ENCODE measurements around the gene TMEM267.
A peak's percentile ranks its signal among the peaks of the same experiment; 100 is the strongest.
"Not testable (repeated sequence)": the region's sequence is repeated elsewhere in the genome, so short reads cannot be mapped to it uniquely, and the experiment has no call there.

TMEM267 gene, protein sequence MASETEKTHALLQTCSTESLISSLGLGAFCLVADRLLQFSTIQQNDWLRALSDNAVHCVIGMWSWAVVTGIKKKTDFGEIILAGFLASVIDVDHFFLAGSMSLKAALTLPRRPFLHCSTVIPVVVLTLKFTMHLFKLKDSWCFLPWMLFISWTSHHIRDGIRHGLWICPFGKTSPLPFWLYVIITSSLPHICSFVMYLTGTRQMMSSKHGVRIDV

DNA sequence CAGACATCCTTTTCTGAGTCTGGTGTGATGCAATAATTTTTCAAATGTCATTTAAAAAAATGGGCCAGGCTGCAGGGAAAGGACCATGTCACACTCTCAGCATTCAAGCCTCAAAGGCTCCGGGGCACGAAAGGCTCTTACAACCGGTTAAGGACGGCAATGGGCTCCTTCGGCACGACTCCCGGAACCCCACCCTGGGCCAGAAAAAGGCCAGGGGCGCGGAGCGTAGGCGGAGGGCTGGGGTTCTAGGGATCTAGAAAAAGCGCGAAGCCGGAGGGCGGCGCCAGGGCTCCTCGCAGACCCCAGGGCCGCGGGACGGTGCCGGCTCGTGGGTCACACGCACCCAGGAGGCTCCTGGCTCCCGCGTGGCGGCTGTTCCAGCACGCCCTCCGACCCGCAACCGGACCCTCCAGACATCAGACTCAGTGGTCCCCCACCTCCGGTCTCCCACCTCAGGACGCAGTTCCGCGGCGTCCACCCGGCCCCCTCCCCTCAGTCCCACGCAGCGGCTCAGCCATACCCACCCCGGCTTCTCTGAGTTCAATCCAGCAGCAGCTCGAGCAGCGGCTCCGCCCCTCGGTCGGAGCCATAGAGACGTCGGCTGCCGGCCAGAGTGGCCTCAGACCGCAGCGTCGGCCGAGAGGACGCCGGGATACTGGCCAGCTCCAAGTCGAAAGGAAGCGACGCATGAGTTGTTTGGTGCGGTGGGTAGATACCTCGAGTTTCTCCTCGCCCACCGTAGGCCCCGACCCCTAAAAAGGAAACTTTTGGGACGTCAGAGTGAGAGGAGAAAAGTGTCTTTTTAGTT is at the start of gene TMEM267:
Gene TMEM267 (minus strand): TSS at position 568 of the 808 bp plus-strand sequence. CDS start 29,896 bp downstream, outside the sequence.
- peak; percentile 91 to 97 for DNase-seq

DNA sequence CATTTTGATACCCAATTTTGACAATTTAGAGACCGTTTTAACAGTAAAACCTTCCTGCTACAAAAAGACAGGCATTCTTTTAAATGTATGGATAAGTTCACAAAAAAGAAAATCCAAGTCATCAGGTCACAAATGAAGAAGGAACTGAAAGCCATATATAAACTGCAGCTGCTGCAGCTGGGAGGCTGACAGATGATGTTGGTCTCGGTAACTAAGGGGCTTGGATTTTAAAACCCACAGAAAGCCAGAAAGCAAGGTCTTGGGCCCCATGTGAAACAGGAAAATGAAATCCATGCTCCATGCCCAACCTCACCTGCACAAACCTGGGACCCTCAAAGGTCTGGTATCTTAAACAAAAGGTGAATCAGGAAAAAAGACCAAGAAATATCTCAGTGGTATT is 47.0 kb upstream of the TMEM267 start:
- no peak for DNase-seq

DNA sequence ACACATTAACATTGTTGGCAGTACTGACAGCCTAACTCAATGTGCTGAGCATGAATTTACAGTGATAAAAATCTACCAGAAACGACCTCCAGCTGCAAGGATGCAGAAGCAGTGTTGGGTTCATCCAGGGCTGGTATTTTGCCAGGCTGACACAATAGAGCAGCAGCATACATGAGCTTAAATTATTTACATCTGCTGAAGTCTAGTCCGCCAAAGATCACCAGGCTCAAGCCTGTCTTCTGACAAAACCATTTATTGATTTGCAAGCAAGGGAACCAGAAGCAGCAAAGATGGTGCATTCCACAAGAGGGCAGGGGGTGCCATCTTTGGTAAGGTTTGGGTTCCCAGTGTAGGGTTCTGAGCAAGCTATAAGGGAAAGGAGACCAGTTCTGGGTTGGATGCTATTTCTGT is 40.0 kb upstream of the TMEM267 start:
- no peak for DNase-seq

DNA sequence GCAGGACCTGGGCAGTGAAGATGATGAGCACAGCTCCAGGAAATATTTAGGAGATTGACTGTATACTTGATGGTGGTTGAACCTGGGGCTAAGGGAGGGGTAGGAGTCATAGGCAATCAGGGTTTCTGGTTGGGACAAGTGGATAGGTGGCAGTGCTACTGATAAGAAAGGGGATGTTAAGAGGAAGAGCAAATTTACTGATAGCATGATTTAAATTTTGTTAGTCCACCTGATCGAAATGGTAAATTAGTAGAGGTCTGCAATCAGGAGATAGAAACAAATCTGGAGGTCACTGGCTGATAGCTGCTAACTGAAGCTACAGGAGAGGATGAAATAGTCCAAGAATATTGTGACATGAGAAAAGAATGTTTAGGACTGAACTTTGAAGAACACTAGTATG is 37.0 kb upstream of the TMEM267 start:
- no peak for DNase-seq

DNA sequence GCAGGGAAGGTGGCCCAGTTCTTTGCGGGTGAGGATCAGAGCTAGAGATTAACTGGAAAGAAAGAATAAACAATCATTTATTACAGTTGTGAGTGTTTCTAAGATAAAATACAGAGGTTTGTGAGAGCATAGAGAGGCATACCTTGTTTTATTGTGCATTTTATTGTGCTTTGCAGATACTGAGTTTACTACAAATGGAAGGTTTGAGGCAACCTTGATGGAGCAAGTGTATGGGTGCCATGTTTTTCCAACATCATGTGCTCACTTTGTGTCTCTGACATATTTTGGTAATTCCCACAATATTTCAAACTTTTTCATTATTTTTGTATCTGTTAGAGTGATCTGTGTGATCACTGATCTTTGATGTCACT is 32.0 kb upstream of the TMEM267 start:
- no peak for DNase-seq

DNA sequence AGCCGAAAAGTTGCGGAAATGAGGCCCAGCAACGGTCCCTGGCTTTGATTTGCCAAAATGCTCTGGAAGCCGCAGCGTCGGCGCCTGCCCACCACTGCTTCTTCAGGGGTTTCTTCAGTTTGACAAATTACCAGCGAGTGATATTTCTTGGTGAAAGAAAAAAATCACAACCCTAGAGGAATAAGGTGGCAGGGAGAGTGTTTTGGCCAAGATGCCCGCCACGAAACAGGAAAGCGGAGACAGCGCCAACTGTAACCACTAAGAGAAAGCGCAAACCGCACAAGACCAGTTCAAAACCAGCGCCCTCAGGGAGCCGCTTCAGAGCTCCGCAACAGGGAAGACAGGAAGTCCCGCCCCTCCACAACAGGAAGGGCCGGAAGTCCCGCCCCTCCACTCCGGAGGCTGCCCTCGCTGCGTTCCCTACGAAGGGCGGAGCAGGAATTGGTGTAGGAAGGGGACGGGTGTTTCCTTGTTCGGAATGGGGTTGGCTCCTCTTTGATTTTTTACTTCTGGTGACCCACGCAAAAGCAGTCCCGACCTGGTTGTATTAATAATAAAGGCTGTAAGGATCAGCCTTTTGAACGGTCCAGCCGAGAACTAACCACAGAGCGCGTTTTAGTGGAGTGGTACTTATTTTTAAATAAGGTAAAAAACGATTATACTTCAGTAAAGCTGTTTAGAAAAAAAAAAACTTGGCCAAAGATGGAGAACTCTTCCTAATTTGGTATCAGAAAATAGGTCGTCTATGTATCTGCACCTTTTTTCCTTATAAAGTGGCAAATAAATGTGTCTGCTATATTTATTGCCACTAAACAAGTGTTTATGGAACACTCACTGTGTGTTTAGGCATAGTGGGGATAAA is 31.4 kb upstream of the TMEM267 start, which contains the start of gene C5orf34:
Gene C5orf34 (minus strand): TSS at position 333 of the 862 bp plus-strand sequence. CDS start 5,809 bp downstream, outside the sequence.
- DNase-seq = peak; percentile 92

DNA sequence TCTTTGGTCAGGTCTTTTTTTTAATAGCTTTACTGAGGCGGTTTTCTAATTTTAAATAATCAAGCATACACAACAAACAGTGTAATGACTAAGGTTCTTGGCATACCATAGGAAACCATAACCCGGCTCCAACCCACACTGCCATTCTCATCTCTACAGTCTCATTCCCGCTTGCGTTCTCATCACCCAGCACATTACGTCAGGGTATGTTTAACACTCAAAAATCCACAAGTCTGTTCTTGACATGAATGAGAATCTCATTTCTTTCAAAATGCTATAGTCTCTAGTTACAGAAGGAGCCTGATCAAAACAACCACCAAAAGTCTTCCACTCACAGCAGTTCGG is 30.8 kb upstream of the TMEM267 start:
- no peak for DNase-seq

DNA sequence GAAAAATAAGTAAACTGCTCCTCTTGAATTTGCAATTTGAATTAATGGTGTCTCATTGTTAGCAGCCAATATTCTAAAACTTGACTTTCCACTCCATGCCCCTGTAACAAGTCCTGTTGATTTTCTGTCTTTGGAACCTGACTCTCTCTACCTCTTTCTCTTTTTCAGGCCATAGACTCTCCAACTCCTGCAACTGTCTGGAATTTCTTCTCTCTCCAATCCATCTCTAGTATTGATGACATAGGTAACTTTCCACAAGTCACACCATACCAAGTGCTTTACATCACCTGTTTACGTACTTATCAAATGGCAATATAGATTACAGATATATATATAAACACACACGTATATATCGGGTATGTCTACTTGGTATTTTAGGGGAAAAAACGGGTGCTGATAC is 30.4 kb upstream of the TMEM267 start:
- no peak for DNase-seq

DNA sequence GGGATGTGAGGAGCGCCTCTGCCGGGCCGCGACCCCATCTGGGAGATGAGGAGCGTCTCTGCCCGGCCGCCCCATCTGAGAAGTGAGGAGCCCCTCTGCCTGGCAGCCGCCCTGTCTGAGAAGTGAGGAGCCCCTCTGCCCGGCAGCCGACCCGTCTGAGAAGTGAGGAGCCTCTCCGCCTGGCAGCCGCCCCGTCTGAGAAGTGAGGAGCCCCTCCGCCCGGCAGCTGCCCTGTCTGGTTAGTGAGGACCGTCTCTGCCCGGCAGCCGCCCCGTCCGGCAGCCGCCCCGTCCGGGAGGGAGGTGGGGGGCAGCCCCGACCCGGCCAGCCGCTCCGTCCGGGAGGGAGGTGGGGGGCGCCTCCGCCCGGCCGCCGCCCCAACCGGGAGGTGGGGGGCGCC is 27.4 kb upstream of the TMEM267 start:
- DNase-seq = not testable (repeated sequence)

DNA sequence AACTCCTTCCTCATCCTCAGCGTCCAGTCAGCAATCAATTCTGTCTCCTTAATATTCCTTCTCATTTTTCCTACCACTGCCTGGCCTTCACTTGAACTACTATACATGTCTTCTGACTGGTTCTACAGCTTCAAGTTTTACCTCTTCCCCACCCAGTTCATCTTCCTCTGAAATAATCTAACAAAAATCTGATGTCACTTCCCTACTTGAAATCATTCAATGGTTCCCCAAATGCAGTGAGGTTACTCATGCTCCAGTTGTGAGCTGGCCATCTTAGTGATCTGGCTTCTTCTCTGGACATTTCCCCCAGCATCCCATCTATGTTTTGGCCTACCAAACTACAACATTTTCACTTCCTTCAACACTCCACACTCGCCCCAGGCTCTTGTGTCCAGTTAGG is 14.9 kb upstream of the TMEM267 start:
- no peak for DNase-seq

DNA sequence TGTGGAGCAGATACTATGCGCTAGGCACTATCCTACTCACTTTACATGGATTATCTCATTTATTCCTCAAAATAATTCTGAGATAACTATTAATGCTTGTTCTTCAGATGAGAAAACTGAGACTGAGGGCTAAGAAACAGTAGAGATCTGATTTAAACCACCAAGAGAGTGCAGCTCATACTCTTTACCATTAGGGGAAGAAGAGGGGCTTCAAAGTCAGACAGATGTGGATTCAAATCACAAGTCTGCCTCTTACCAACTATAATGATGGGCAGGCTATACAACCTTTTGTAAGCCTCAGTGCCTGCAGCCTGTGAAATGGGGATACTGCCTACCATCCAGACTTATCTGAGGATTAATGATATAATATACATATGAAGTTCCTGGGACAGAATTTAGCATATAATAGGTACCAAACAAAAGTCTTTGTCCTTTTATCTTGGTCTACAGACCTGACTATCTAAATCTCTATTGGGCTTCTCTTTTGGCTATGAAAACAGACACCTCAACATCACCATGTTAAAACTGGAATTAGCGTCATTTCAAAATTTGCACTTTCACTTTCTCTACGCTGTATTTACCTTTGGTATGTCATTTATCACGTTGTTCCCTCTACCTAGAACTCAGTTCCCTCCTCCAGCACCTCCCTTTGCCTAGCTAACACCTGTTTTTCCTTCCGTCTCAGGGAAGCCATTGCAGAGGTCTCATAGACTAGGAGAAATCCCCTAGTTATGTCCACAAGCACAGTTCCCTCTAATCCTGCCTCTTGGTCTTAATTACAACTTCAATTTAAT is 13.8 kb upstream of the TMEM267 start:
- DNase-seq = no peak

DNA sequence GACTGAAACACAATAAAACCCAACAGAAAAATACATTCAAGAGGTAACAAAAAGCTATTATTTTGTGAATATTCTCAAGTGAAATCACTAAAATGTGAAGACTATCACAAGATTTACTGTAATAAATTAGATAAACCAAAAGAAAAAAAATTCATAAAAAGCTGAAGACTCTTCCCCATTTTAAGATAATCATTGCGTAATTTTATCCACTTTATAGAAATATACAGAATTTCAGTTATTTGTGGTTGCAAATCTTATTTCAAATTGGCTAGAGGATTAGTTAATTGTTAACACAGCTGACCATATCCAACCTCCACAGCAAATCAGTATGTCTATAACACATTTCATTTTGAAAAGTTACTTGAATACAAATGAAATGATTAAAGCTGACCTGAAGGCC is 7.7 kb upstream of the TMEM267 start:
- DNase-seq = no peak

DNA sequence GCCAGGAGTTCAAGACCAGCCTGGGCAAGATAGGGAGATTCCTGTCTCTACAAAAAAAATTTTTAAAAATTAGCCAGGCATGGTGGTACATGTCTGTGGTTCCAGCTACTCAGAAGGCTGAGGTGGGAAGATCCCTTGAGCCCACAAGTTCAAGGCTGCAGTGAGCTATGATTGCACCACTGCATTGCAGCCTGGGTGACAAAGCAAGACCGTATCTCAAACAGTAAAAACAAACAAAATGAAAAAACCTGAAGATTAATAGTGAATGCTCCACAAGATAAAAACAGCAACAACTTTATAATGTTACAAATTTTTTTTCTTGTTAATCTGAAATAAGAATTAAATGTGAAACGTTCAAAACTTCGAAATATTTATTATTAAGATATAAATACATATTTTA is 2.7 kb upstream of the TMEM267 start:
- DNase-seq = no peak

DNA sequence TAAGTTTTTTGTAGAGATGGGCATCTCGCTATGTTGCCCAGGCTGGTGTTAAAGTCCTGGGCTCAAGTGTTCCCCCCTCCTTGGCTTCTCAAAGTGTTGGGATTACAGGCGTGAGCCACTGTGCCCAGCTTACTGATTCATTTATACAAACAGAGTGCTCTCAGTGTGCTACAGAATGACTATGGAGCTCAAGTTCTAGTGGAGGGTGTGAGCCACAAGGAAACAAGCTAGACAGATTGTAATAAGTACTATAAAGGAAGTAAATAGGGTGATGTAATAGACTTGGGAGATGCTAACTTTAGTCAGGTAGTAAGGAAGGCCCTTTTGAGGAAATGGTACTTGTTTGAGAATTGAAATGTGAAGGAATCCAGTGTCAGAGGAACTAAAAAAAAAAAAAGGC is 1.7 kb upstream of the TMEM267 start:
- DNase-seq = no peak

DNA sequence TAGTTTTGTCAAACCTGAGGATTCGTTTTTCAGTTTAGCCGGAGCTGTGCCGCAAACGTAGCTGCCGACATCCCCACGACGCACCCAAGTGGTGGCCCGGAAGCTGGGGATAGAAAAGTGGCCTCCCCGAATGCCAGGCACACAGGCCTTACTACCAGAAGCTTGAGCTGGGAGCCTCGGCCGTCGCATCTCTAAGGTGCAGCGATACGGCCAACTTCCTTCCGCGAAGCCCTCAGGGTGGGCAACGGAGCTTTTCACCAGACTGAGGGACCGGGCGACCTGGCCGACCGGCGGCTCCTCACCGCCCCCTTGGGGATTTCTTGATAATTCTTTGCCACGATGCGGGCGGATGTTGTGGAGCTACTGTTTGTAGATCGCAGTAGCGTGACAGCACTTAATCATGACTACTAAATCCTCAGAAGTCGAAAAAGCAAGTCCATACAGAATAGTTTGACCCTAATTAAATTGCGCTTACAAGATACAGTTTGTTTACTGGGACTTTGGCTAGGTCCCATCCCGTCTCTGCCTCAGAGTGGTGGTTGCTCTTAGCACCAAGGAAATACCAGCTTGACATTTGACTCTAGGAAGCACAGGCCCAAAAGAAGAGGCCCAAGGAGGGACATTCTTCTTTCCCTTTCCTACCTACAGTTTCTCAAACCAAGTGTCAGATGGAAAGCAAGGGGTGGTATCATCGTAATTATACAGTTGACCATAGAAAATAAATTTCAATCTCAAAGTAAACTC is 613 bp upstream of the TMEM267 start:
- peak; percentile 77 to 90 for DNase-seq

DNA sequence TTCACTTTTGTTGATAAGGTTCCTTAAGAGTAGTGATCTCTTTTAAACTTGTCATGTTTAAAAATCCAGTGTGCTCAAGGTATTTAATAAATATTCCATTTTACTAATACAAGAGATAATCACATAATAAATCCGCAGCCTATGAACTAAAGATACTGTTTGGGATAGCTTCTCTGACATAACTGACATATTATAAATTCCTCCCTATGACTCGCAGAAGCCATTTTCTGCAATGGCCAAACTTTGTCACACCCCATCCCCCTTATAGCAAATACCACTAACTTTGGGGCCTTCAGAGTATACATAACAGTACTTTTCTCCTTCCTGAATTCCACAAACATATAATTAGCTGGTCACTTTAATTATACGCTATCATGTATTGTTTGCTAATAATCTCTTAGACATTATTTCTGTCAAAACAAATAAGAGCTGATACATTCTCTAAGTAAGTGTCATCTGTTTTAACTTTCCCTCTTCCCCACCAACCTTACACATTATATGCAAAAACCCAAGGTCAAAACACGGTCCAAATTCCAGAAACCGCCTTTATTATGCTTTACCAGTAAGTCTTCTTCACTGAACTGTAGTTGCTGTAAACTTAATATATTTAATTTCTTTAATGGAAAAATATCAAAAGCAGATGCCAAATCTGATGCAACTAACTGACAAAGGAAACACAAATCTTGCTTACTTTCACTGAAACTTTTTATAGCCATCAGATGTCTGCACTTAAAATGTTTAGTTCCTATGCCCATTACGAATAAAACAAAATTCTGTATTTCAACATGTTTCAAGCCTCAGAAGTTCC is 971 bp downstream of the TMEM267 start:
- no peak for DNase-seq

DNA sequence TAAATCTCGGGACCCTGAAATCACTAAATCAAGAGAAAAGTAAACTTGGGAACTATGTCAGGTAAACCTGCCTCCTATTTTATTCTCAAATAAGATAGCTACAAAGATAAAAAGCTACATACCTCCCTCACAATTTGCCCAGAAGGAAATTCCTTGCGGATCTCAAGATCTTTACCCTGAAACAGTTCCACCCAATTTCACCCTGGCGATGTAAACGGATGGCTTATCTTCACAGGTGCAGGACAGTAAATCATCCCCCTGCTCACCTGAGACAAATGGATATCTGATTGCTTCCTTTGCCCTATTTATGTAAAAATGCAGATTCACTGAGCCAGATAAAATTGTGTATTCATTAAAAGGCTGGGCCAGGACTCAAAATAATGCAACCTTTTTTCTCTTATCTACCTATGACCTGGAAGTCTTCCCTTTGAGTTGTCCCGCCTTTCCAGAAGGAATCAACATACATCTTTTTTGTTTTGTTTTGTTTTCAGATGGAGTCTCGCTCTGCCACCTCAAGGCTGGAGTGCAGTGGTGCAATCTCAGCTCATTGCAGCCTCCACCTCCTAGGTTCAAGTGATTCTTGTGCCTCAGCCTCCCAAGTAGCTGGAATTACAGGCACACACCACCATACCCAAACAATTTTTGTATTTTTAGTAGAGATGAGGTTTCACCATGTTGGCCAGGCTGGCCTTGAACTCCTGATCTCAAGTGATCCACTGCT is 13.8 kb downstream of the TMEM267 start:
- no peak for DNase-seq

DNA sequence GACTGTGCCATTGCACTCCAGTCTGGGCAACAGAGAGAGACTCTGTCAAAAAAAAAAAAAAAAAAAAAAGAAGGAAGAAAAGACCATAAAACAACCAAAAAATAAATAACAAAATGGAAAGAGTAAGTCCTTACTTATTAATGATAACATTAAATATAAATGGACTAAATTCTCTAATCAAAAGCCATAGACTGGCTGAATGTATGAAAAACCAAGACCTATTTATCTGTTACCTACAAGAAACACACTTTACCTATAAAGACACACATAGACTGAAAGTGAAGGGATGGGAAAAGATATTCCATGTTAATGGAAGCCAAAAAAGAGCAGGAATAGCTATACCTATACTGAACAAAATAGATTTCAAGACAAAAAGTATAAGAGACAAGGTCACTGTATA is 16.6 kb downstream of the TMEM267 start:
- no peak for DNase-seq

DNA sequence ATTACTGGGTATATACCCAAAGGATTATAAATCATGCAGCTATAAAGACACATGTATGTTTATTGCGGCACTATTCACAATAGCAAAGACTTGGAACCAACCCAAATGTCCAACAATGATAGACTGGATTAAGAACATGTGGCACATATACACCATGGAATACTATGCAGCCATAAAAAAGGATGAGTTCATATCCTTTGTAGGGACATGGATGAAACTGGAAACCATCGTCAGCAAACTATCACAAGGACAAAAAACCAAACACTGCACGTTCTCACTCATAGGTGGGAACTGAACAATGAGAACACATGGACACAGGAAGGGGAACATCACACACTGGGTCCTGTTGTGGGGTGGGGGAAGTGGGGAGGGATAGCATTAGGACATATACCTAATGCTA is 18.2 kb downstream of the TMEM267 start:
- not testable (repeated sequence) for DNase-seq

DNA sequence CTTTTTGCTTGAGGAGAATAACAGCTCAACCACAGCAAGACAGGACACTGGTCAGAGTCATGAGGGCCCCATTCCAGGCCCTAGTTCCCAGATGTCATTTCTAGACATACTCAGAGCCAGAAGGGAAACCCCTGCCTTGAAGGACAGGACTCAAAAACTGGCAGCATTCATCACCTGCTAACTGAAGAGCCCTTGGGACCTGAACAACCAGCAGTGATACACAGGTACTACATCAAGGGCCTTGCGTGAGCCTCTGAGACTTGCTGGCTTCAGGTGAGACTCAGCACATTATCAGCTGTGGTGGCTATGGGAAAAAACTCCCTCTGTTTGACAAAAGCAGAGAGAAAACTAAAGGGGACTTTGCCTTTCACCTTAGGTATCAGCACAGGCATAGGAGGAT is 22.6 kb downstream of the TMEM267 start:
- no peak for DNase-seq
